Smooth muscle cell (in vitro differentiated cells): ENCODE measurements around the gene BARX2. TPM values are rescaled to one million over a fixed set of nuclear protein-coding genes. Genes with fewer than 3 reads are reported as not detected.
A peak's percentile ranks its signal among the peaks of the same experiment; 100 is the strongest.

Experiments used
- DNase-seq: peaks from one replicate; lab custom pipeline; 2025; ENCODE audit not compliant: unreplicated experiment; lab: John Stamatoyannopoulos, UW
- H2AFZ ChIP-seq: fragments of 200-600 bp; sonication (generic); 2 replicates; pipeline ENCODE4 v1.6.0; 2016; ENCODE audit warnings: antibody characterized with exemption, low read depth, mild to moderate bottlenecking
- H3F3A ChIP-seq: fragments of 200-600 bp; sonication (generic); 2 replicates; pipeline ENCODE4 v1.6.0; 2017; ENCODE audit warnings: antibody characterized with exemption, low read depth
- H3K27ac ChIP-seq: fragments of 200-600 bp; sonication (generic); 2 replicates; pipeline ENCODE4 v1.5.1; 2016; ENCODE audit warnings: low read depth, mild to moderate bottlenecking
- H3K27me3 ChIP-seq: fragments of 200-600 bp; sonication (generic); 2 replicates; pipeline ENCODE4 v1.6.1; 2016; ENCODE audit warnings: low read depth, mild to moderate bottlenecking
- H3K36me3 ChIP-seq: fragments of 200-600 bp; sonication (generic); 2 replicates; pipeline ENCODE4 v1.5.1; 2016; ENCODE audit warnings: low read depth
- H3K4me1 ChIP-seq: fragments of 200-600 bp; sonication (generic); 2 replicates; pipeline ENCODE4 v1.5.1; 2016; ENCODE audit warnings: low read depth
- H3K4me2 ChIP-seq: fragments of 200-600 bp; sonication (generic); 2 replicates; pipeline ENCODE4 v1.6.0; 2016; ENCODE audit warnings: mild to moderate bottlenecking
- H3K4me3 ChIP-seq: fragments of 200-600 bp; sonication (generic); 2 replicates; pipeline ENCODE4 v1.5.1; 2016; ENCODE audit warnings: mild to moderate bottlenecking
- H3K79me2 ChIP-seq: fragments of 200-600 bp; sonication (generic); 2 replicates; pipeline ENCODE4 v1.6.0; 2016; ENCODE audit warnings: low read depth, mild to moderate bottlenecking
- H3K9ac ChIP-seq: fragments of 200-600 bp; sonication (generic); 2 replicates; pipeline ENCODE4 v1.6.0; 2016; ENCODE audit warnings: low read depth
- H3K9me3 ChIP-seq: fragments of 200-600 bp; sonication (generic); replicated peaks from 2 replicates; pipeline ENCODE4 v1.5.1; 2016; ENCODE audit warnings: low read depth
- H4K20me1 ChIP-seq: fragments of 200-600 bp; sonication (generic); 2 replicates; pipeline ENCODE4 v1.6.0; 2016; ENCODE audit warnings: low read depth
- CTCF ChIP-seq: fragments of 200-600 bp; sonication (generic); IDR thresholded peaks from 2 replicates; pipeline ENCODE4 v1.5.1; 2017; ENCODE audit warnings: borderline replicate concordance, mild to moderate bottlenecking, antibody characterized with exemption; ENCODE audit not compliant: insufficient read depth, poor library complexity, severe bottlenecking
- WGBS: methylation state at CpG from one replicate; pipeline ENCODE4 v1.1.7; 2016; ENCODE audit warnings: low lambda C conversion rate; 5-methylcytosine and 5-hydroxymethylcytosine counted together
- polyA plus RNA-seq: library from polyadenylated mRNA; unstranded; fragments of >200 nt; fragmentation: Nextera tagmentation; extraction: Ambion mirVana; gene quantifications from 2 replicates; pipeline ENCODE4 v1.2.1, GENCODE V29; 2016
- total RNA-seq: library from RNA; depleted of rRNA; stranded (reverse); fragments of >200 nt; gene quantifications from 2 replicates; pipeline ENCODE4 v1.2.3, GENCODE V29; 2014

BARX2 gene
- total and polyA plus RNA-seq, 2 experiments from 2014 or later = 1.2 to 4.8 TPM

DNA sequence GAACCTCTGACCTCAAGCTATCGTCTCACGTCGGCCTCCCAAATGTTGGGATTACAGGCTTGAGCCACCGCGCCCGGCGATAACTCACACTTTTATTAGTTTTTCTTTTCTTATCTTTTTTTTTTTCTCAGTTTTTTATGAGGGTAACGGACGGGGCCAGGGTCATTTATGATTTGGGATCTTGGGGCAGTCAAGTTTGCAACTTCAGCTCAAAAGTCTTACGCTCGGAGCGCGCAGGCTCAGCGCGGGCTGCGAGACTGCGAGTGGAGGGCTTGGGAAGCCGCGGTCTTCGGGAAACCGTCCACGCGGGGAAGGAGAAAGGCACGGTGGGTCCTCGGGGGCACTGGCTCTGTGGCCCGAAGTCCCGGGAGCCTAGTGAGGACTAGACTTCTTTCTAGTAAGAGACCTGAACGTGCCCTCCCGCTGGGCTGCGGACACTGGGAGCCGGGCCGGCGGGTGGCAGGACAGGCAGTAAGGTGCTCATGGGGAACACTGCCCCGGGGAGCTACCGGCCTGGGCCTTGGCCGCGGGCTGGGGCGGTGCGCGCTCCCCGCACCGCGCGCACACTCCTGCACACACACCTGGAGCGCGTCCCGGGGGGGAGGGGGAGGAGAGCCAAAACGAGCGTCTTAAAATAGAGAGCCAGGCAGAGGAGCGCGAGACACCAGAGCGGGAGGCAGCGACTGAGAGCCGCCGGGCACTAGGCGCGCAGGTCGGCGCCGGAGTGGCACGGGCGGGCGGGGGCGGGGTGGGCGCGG lies 476 bp upstream of the BARX2 start:
- no peak for DNase-seq
- H3K4me1 ChIP-seq = peaks cover 14% of the 10 kb centered on the region

GRCh38 chr11:129376658-129377341 lies 1.2 kb downstream of the BARX2 start:
- Histone ChIP-seq H3K79me2 (no peaks in the 10 kb centered on the region), H3K4me2 (peak overlapping the region; percentile 93), H4K20me1 (no peaks in the 10 kb centered on the region), H3K9ac (no peak overlapping the region), H3K4me3 (peak overlapping the region; percentile 60), H3K4me1 (peaks cover 14% of the 10 kb centered on the region), H3K27ac (peak overlapping the region; percentile 29), H3K9me3 (no peaks in the 10 kb centered on the region), H3F3A (no peaks in the 10 kb centered on the region), H3K36me3 (no peaks in the 10 kb centered on the region), H3K27me3 (peaks cover 82% of the 10 kb centered on the region), H2AFZ (no peak overlapping the region)
- no peak for DNase-seq
- TF ChIP-seq CTCF = no peak
- WGBS = 64% methylated on average over 12 of the region's 12 CpGs

More for the DNA sequence above, 476 bp upstream of the BARX2 start:
- Histone ChIP-seq H3K4me3 (peak overlapping the region; percentile 60), H3K9me3 (no peaks in the 10 kb centered on the region), H3K27ac (no peak overlapping the region), H3K9ac (no peak overlapping the region), H3K79me2 (no peaks in the 10 kb centered on the region), H2AFZ (no peak overlapping the region), H4K20me1 (no peaks in the 10 kb centered on the region), H3F3A (no peaks in the 10 kb centered on the region), H3K4me2 (peak overlapping the region; percentile 93), H3K27me3 (peaks cover 94% of the 10 kb centered on the region), H3K36me3 (no peaks in the 10 kb centered on the region)
- 7% methylated on average over 37 of the region's 66 CpGs for WGBS
- TF ChIP-seq CTCF = no peak

GRCh38 chr11:129377739-129378138 lies 2.1 kb downstream of the BARX2 start:
- Histone ChIP-seq H3K36me3 (no peaks in the 10 kb centered on the region), H2AFZ (no peak overlapping the region), H4K20me1 (no peaks in the 10 kb centered on the region), H3K79me2 (no peaks in the 10 kb centered on the region), H3F3A (no peaks in the 10 kb centered on the region), H3K27me3 (peaks cover 73% of the 10 kb centered on the region), H3K4me1 (peaks cover 14% of the 10 kb centered on the region), H3K4me3 (peak overlapping the region; percentile 60), H3K4me2 (peak overlapping the region; percentile 93), H3K27ac (peak overlapping the region; percentile 14), H3K9me3 (no peaks in the 10 kb centered on the region), H3K9ac (peak overlapping the region; percentile 14)
- DNase-seq = no peak
- TF ChIP-seq CTCF = no peak
- 80% methylated on average over 7 of the region's 7 CpGs for WGBS
